GM12873 (cell line): ENCODE data around the gene HSPA1A.

ENCODE experiments used
- TF ChIP-seq, protein P1 (sequence below): IDR thresholded peaks from 2 replicates; pipeline ENCODE4 v1.5.1; 2012; ENCODE audit warnings: low read depth, mild to moderate bottlenecking, moderate library complexity, low read length, control low read depth; ENCODE audit not compliant: insufficient read depth; ENCODE audit errors: missing control alignments

The HSPA1A gene

DNA sequence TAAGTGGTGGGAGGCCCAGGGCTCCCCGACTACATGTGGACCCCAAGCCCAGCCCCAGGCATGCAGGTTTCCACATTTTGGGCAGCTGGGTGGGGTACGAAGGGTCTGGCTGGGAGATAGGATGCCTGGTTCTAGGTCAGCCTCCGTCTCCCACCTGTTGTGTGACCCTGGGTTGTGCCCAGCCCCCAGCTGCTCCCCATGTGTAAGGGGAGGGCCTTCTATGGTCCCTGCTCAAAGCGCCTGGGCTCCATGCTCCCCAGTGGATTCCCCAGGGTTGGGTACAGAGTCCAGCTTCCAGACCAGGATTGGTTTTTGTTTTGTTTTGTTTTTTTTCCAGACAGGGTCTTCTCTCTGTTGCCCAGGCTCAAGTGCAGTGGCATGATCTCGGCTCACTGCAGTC, 37.1 kb upstream of the HSPA1A start:
- TF ChIP-seq, protein P1, sequence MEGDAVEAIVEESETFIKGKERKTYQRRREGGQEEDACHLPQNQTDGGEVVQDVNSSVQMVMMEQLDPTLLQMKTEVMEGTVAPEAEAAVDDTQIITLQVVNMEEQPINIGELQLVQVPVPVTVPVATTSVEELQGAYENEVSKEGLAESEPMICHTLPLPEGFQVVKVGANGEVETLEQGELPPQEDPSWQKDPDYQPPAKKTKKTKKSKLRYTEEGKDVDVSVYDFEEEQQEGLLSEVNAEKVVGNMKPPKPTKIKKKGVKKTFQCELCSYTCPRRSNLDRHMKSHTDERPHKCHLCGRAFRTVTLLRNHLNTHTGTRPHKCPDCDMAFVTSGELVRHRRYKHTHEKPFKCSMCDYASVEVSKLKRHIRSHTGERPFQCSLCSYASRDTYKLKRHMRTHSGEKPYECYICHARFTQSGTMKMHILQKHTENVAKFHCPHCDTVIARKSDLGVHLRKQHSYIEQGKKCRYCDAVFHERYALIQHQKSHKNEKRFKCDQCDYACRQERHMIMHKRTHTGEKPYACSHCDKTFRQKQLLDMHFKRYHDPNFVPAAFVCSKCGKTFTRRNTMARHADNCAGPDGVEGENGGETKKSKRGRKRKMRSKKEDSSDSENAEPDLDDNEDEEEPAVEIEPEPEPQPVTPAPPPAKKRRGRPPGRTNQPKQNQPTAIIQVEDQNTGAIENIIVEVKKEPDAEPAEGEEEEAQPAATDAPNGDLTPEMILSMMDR = no peak

DNA sequence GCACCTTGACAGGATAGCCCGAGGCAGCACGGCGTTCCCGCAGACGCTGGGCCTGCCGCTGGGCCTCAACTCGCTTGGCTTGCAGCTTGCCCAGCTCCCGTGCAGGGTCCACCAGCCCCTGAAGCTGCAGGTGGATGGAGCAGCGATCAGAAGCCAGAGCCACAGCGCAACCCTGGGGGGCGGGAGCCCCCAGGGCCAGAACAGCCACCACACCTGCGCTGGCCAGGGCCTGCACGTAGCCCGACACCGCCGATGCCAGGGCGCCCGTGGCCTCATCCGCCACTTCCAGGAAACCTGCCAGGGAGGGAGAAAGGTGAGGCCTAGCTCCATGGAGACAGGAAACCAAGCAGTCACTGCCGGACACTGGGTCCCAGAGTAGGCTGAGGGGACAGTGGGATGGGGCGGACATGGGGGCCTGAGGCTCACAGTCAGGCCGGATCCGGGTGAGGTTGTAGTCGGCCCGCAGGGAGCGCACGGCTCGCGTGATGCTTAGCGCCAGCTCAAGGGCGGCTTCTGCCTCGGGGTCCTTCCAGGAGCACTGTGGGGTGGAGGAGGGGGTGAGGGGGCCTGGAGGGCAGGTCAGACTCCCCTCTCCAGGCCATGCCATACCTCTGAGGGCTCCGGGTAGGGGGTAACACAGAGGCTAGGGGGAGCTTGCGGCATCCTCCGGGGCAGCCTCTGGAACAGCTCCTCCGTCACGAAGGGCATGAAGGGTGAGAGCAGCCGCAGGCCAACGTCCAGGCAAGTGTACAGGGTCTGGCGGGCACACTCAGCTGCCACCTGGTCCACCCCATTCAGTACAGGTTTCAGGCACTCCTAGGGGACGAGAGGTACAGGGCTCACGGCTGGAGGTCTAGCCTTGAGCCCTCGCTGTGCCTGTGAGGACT, 36.1 kb upstream of the HSPA1A start:
- TF ChIP-seq, protein P1 = no peak

DNA sequence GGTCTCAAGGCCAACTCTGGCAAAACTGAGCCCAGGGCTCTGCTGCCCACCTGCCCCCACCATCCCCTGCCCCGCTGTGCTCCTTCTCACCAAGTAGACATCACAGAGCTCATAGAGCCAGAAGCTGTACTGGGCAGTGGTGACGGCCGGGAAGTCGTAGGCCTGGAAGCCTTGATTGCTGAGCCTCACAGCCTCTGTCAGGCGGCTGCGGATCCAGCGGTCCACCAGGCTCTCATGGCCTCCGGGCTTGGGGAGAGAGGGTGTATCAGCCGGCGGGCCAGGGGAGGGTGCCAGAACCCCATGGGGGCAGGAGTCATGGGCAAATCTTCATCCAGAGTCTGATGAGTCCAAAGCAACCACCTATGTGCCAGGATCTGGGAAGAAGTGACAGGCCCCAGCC, 35.4 kb upstream of the HSPA1A start:
- TF ChIP-seq, protein P1 = no peak

DNA sequence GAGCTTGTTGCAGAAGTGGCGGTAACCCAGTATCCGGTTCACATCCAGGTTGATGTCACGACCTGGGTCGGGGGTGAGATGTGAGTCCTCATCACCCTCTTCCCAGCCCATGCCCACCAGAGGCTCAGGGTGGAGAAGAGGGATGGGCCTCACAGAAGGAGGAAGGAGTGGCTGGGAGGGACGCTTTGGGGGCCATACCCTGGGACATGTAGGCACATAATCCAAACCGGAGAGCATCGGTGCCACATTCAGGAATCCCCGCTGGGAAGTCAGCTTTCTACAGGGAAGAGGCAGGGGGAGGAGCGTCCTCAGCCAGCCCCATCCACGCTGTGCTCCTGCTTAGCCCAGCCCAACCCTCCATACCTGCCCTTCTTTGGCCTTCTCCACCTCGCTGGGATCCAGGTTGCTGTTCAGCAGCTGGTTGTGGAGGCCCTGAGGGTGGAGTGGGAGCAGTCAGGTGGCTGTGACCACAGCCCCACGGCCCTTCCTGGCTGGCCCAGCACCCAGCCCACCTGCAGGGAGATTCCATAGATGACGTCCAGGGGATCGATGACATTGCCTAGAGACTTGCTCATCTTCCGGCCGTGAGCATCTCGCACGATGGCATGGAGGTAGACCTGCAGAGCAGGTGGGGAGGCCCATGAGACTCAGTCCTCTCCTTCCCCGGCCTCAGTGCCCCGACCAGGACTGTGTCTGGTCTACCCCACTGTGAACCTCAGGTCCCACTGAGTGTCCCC, 34.7 kb upstream of the HSPA1A start:
- TF ChIP-seq, protein P1 = no peak

DNA sequence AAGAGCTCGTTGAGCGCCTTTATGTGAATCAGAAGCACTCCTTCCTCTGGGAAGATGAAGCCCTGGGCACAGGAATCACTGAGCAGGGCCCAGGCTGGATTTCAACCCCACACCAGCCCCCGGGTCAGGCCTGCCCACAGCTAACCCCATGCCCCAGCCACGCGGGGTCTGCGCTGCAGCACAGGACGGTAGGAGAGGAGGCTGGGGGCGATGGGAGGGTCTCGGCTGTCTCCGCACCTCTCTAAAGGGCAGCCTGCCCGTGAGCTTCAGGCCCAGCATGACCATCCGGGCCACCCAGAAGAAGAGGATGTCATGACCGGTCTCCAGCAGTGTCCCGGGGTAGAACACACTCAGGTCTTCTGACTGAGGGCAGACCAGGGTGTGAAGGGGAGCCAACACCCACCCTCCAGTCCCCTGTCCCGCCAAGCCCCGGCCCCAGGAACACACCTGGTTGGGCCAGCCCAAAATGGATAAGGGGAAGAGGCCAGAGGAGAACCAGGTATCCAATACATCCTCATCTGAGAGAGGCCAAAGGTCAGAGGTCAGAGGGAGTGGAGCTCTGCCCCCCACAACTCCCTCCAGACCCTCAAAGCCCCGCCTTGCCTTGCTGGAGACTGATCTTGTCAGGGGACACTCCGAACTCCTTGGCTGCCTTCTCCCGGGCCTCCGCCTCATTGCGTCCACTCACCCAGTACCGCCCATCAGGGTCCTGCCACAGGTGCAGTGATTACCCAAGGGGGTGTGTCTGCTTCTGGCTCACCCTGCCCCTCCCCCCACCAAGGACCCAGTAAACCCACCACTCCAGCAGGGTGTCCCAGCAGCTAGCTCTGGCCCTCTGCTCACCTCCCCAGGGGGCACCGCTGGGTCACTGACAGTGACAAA, 33.9 kb upstream of the HSPA1A start:
- TF ChIP-seq, protein P1 = no peak

DNA sequence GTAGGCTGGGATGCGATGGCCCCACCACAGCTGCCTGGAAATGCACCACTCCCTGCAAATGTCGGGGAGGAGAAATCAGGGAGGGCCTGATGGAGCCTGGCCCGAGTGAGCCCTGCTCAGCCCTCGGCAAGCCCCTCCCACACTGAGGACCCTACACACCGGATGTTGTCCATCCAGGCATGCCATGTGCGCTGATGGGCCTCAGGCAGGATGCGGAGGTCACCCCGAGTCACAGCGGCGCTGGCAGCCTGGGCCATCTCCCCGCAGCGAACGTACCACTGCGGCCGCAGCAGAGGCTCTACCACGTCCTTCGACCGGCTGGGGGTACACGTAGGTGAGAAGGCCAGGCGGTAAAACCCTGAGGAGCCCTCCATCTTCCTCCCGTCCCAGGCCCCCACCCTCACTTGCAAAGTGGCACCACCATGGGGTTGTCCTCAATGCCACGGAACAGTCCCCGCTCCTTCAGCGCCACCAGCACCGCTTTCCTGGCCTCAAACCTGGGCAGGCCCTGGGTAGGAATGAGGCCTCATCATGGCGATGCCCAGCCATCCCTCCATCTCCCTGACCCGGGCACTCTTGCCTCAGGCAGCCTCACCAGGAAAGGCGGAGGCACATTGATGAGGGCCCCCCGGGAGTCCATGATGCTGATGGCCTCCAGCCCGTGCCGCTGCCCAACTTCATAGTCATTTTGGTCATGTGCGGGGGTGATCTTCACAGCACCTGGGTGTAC, 33.1 kb upstream of the HSPA1A start:
- TF ChIP-seq, protein P1 = no peak
